GM18520 (cell line): ENCODE measurements around the gene TYSND1.
"Not testable (repeated sequence)": the region's sequence is repeated elsewhere in the genome, so short reads cannot be mapped to it uniquely, and the experiment has no call there.

Experiments
- ATAC-seq: cut with Tn5 transposase; IDR thresholded peaks from one replicate; pipeline ENCODE4 v1.9.1; 2021; ENCODE audit not compliant: unreplicated experiment

TYSND1 gene

DNA sequence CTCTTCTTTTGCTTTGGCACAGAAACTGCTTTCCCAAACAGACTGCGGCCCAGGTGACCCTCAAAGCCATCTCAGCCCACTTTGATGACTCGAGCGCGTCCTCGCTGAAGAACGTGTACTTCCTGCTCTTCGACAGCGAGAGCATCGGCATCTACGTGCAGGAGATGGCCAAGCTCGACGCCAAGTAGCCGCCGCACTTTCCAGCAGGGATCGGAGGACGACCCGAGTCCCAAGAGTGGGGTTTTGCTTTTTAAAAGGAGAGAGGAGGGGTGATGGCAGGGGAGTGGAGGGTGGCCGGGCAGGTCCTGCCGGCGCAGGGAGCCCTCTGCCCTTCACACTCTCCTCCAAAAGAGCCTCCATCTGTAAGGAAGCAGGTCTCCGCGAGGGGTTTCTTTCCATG is 35.0 kb downstream of the TYSND1 start:
- no peak for ATAC-seq

DNA sequence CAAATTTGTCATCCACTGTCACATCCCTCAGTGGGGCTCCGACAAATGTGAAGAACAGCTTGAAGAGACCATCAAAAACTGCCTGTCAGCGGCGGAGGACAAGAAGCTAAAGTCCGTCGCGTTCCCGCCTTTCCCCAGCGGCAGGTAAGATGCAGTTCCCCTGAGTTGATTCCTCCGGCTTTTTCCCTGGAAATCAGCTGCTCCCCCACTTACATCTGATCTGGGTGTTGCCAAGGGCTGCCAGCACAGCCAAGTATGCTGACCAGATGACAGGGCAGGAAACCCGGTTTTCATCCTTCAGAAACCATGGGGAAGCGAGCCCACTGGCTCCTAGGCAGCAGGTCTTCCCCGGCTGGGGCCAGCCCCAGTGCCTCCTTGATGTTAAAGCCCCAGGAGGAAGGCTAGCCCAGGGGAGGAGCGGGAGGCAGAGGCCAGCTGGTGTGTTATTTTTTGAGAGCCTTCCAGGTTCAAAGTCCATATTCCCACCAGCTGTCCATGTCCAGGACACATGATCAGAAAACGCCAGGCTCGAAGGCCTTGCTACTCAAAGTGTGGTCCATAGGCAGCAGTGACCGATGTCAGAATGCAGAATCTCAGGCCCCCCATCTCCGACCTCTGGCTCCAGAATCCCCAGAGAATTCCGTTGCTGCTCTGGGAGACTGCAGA is 37.3 kb downstream of the TYSND1 start:
- ATAC-seq = no peak

DNA sequence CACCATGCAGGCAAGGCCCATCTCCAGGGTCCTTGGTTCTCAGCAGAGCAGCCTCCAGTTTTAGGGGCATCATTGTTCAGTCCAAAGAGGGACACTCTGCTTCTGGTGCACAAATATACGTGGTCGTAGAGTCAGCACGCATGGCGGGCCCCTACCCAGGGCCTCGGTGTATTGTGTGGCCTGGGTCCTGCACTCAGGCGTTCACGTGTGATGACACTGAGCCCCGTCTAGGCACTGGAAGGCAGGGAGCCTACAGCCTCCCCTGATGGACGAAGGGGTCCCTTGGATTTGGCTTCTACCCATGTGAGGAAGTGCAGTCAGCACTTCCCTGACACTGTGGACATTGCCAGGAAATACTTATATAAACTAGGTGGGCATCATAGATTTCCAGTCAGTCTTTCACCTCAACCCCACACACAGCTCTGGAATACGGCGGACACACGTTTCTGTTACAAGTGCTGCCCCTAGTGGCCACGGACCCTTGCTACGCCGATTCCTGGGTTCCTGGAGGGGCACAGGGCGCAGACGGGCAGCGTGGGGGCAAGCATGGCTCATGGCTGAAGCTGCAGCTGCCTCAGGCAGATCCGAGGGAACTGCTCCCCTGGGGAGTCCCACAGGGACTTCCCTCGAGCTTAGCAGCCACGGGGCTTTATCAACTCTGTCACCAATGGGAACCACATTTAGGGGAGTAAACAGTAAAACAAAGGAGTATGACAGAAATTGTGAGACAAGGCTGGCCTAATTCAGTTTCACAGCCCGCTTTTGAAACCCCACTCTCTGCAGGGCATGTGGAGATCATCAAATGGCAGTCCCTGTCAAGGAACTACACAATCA is 39.3 kb downstream of the TYSND1 start:
- no peak for ATAC-seq

DNA sequence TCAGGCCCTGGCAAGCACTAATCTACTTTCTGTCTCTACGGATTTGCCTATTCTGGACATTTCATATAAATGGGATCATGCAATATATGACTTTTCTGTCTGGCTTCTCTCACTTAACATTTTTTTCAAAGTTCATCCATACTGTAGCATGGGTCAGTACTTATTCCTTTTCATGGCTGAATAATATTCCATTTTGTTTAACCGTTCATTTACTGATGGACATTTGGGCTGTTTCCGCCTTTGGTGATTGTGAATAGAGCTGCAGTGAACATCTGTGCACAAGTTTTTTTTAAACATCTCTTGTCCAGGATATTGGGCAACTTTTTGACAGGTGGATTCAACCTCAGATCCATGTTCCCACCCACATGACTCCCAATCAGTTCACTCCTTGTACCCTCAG is 44.8 kb downstream of the TYSND1 start:
- no peak for ATAC-seq

DNA sequence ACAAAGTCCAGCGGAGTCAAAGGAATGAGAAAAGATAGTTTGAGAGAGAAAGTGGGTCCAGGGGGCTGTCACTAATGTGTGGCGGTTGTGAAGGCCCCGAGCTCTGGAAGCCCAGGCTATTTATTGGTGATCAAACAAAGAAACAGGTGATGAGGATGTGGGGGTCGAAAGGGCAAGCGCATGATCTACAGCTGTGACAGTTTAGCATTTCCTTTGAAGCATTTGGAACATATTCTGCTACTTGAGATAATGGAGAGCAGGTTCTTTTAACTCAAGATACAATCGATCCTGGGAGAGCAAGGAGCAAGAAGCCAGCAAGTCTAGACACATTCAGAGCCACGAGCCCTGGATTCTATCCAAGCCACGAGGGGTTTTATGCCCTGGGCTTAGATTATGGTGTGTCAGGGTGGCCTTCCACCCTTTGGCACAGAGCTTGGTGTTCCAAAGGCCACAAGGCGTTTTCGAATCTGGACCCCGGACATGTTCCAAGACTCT is 45.4 kb downstream of the TYSND1 start:
- ATAC-seq = not testable (repeated sequence)

DNA sequence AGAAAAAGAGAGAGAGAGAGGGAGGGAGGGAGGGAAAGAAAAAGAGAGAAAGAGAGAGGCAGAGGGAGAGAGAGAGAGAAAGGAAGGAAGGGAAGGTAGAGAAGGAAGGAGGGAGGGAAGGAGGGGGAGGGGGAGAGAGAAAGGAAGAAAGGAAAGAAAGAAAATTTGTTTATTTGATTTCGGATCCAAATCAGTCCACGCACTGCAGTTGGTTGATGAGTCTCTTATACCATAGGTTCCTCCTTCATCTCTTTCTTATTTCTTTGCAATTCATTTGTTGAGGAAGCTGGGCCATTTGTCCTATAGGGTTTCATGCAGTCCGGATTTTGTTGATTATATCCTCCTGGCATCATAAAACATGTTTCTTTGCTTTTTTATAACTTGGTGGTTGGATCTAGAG is 48.2 kb downstream of the TYSND1 start:
- no peak for ATAC-seq

DNA sequence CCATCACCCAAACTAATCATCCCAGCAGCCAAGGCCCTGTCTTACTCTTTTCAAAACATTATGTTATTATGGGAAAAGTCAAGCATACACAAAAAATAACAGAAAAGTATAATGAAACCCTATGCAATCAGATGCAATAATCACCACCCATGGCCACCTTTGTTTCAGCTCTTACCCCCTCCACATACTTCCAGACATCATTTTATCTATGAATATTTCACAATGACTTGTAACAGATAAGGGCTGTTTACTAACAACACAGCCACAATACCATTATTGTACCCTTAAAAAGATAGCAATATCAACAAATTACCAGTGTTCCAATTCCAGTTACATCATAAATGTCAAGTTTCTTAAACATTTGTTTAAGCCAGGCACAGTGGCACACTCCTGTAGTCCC is 49.0 kb downstream of the TYSND1 start:
- no peak for ATAC-seq

DNA sequence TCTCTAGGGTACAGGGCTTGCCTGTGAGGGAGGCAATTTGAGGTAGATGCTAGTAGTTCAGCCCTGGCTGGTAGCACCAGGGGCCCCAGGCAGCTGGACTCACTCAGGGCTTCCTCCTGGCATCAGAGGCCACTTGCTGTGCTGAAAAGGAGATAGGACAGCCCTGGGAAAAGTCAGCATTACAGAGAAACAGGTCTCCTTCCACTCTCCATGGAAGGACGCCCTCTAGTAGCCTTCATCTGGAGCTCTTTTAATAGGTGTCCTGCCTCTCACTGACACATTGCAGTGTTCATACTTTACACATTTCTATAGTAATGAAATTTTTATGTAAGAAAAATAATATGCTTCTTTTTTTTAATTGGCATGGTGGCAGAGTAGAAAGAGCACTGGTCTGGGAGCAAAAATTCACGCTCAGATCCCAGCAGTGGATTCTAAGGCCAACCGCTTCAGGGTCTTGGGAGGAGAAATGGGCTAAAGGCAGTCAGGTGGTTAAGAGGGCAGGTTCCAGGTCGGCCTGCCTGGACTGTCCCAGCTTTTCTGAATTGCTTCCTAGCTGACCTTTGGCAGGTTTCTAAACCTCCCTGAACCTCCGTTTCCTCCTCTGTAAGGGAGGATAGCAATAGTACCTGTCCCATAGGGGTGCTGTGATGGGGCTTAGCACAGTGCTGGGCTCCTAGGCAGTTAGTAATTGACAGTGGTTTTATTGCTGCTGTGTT is 49.6 kb downstream of the TYSND1 start:
- no peak for ATAC-seq

DNA sequence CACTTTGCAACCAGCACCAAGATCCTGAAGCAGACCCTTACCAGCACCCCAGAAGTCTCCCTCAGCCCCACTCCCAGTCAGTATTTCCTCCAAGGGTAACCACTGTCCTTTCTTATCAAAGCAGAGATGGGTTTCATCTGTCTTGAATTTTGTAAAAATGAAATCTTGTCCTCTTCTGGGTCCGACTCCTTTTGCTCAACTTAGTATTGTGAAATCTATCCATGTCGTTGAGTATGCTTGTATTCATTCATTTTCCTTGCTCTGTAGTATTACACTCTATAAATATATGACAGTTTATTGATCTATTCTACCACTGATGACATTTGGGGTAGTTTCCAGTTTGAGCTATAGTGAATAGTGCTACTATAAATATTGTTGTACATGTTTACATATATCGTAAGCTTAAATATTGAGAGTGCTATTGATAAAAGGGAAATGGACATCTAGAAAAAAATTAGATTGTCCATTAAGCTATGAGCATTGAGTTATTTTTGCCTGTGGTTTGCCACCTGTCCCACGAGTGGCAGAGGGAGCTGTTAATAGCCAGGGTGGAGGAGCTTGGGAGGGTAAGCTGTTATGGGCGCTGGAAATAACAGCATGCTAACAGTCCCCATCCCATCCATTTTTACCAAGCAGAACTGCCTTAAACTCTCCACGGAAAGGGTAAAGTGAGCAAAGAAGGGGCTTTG is 50.3 kb downstream of the TYSND1 start:
- ATAC-seq = no peak

DNA sequence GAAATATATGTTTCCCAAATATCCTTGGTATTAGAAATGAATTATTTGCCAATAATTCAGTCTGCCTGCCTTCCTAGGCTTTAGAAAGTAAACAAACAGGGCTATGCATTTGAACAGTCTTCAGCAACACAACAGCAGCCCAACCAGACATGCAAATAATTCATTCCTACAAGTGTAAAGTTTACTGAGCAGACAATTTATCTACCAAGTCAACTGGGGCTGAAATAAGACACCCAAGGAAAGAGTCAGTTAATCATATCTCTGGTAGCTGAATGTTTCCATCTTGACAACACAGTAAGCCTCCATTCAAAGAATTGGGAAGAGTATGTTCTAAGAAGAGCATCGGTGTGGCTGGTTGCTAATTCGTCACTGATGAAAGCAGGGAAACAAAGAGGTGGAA is 52.2 kb downstream of the TYSND1 start:
- ATAC-seq = no peak

DNA sequence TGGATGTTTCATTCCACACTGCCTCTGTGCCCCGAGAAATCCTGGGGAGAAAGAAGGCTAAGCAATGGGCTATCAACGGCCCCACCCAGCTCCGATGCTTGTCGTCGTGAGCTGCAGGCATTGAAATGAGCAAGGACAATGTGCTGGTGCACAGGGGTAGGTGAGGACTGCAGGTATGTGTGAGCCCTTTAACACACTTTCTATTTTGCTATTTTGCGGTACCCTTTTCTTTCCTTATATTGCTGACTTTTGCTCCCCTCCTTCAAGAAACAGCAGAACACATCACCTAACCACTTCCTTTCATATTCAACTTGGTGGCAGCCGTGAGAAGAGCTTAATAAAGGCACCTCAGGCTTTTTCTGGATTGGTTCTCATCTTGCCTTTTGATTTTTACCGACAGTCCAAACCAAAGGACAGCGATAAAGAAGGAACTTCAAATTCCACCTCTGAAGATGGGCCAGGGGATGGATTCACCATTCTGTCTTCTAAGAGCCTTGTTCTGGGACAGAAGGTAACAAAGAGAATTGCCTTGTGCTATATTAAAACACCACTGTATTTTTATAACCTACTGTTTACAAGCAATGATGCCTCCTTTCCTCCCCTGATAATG is 53.1 kb downstream of the TYSND1 start:
- ATAC-seq = no peak

DNA sequence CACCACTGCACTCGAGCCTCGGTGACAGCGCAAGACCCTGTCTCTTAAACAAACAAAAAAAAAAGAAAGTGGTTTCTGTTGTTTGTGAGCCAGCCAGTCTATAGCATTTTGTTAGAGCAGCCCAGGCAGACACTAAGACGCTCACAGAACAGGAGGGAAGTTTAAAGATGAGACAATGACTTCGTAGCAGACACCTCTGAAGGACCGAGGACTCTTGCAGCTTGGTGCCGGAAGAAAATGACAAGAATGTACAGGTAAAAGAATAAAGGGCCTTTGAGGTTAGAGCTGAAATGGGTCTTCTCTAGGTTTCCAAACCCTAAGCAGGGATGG is 54.1 kb downstream of the TYSND1 start:
- no peak for ATAC-seq

DNA sequence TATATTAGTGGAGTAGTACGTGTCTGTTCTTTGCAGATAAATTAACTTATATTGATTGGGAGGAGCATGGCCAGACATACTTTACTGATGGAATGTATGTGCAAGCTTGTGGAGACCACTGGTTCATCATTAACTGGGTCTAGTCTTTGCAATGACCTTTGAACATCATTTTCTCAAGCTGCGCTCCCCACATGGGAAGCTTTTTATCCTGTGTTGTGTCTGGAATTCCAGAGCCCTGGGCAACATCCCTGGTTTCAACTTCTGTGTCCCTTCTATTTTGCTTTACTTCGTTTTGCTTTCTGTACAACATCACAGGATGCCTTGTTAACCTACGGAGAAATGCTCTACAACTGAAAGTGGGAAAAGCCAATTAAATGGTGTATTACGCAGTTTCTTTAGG is 55.5 kb downstream of the TYSND1 start:
- no peak for ATAC-seq

DNA sequence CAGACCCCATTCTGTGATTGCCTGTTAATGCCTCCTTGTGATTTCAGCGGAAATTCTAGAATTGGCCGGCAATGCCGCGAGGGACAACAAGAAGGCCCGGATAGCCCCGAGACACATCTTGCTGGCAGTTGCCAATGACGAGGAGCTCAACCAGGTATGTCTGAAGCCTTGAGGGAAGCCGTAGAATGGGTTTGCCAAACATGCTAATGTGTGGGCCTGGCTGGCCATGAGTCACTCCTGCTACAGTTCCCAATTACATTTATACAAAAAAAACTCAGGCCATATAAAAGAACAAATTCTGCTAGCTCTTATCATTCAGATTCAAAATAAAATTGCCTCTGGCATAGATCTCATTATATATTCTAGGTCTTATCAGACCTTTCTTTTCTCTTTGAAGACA is 56.5 kb downstream of the TYSND1 start:
- no peak for ATAC-seq

DNA sequence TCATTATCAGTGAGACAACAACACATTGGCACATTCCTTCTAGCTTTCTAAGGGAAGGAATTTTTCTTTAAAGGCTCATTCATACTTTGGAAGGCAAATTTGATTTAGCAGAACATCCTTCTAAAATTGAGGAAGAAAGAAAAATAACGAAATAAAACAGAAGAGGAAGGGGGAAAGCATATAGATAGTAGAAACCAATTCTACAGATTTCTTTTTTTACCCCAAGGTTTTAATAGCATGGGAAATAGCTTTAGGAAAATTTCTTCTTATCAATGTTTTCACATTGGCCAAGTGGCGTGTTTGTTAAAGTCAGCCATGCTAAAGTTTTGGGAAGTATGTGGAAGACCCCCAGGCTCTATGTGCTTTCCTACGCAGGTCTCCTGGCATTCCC is 58.2 kb downstream of the TYSND1 start:
- ATAC-seq = no peak
